ENCODE data around the gene UBXN7. TPM values are rescaled to one million over a fixed set of nuclear protein-coding genes. Genes with fewer than 3 reads are reported as not detected.
"Not testable (repeated sequence)": the region's sequence is repeated elsewhere in the genome, so short reads cannot be mapped to it uniquely, and the experiment has no call there.

UBXN7 gene
- polyA plus RNA-seq, 1 donor from 2014 or later = 28.9 TPM

DNA sequence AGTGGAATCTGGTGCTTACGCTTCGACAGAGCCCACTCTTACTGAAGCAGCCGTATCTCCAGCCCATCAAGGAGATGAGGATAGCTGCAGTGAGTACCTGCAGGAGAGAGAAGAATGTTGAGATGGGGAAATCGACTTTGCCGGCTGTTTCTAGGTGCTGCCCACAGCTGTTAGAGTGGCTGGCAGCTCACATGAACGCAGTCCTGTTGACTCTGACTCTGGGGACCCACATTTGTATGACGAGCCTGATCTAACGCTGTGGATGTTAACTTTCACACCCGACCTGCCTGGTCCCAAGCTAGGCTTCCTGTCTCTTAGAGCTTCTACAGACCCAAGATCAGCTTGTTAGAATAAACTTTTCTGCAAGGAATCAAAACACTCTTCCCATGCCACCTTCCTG lies 105.3 kb downstream of the UBXN7 start:
- no peaks in the 10 kb centered on the region for H3K4me1 Mint-ChIP-seq
- no peak overlapping the region for H3K27ac Mint-ChIP-seq
- H3K36me3 Mint-ChIP-seq = peaks cover 4% of the 10 kb centered on the region
- H3K9me3 Mint-ChIP-seq = no peaks in the 10 kb centered on the region
- no peak overlapping the region for H3K4me3 Mint-ChIP-seq
- peaks cover 3% of the 10 kb centered on the region for H3K27me3 Mint-ChIP-seq

DNA sequence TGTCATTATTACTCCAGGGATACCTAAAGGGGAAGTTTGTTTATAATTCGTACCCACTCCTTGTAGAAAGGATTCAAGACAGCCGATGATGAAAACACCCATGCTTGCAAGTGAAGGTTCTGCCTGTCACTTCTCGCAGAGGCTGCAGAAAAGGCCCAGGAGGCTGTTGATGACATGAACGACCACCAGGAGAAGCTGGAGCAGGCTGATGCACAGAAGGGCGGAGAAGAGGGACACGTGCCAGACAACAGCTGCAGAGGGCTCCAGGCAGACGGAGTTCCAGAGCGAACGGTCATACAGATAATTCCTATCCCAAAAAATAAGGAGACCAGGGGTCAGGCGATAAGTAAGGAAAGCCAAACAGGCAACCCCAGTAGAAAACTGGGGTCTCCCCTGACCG lies 108.5 kb downstream of the UBXN7 start:
- no peak overlapping the region for H3K4me3 Mint-ChIP-seq
- no peak overlapping the region for H3K27ac Mint-ChIP-seq
- H3K4me1 Mint-ChIP-seq = no peaks in the 10 kb centered on the region
- H3K27me3 Mint-ChIP-seq = peaks cover 3% of the 10 kb centered on the region
- H3K9me3 Mint-ChIP-seq = no peaks in the 10 kb centered on the region
- peaks cover 2% of the 10 kb centered on the region for H3K36me3 Mint-ChIP-seq

DNA sequence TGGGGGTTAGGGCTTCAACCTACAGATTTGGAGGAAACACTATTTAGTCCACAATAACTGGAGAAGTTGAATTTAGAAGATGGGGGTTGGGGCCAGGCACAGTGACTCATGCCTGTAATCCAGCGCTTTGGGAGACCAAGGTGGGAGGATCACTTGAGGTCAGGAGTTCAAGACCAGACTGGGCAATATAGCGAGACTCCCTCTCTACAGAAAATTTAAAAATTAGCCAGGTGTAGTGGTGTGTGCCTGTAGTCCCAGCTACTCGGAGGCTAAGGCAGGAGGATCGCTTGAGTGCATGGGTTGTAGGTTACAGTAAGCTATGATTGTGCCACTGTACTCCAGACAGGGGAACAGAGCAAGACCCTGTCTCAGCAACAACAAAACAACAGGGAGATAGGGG lies 109.2 kb downstream of the UBXN7 start:
- Mint-ChIP-seq H3K27ac (no peak overlapping the region), H3K4me1 (peaks cover 0 to 4% (median 3%) of the 10 kb centered on the region in 3 donors), H3K36me3 (peaks cover 2% of the 10 kb centered on the region), H3K4me3 (no peak overlapping the region), H3K9me3 (no peaks in the 10 kb centered on the region), H3K27me3 (no peaks in the 10 kb centered on the region)

DNA sequence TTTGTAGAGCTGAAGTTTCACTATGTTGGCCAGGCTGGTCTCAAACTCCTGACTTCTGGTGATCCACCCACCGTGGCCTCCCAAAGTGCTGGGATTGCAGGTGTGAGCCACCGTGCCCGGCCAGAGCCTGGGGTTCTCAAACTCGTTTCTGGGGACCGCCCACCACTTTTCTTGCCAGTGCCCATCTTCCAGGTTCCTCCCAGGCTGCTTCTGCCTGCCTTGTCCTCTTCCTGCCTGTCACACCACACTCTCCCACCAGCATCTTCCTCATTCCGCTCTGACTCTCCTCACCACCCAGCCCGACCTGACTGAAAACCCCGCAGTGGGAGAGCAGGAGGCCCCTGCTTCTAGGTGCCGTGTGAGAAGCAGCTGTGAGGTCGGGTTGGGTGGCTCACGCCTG lies 111.1 kb downstream of the UBXN7 start:
- H3K27ac Mint-ChIP-seq = peak overlapping the region in 1 of 3 donors; percentile 20

DNA sequence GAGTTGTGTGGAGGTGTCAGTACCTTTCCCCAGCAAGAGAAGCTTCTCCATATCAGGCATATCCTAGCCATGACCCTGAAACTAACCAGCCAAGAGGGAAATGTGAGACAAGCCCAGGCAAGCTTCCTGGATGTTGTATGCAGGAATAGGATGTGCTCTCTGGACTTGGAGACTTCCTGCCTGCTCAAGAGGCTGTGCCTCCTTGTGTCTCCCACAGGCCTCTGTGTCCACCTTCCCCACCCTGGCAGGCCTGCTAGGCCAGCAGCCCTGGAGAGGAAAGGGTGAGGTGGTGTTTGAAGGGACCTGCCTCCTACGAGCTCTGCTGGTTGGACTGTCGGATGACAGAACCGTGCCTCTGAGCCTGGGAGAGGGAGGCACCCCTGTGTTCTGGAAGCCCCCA lies 112.1 kb downstream of the UBXN7 start:
- Mint-ChIP-seq H3K4me3 (peak overlapping the region in 2 of 4 donors; percentile 28 to 94), H3K27ac (peak overlapping the region in 1 of 3 donors; percentile 100), H3K9me3 (no peaks in the 10 kb centered on the region), H3K36me3 (no peaks in the 10 kb centered on the region), H3K4me1 (peaks cover 1 to 4% (median 3%) of the 10 kb centered on the region in 3 donors), H3K27me3 (no peaks in the 10 kb centered on the region)

More for the DNA sequence above, 111.1 kb downstream of the UBXN7 start:
- Mint-ChIP-seq H3K4me3 (no peak overlapping the region), H3K27me3 (no peaks in the 10 kb centered on the region), H3K9me3 (no peaks in the 10 kb centered on the region), H3K36me3 (peaks cover 2% of the 10 kb centered on the region), H3K4me1 (peaks cover 1 to 4% (median 3%) of the 10 kb centered on the region in 3 donors)

DNA sequence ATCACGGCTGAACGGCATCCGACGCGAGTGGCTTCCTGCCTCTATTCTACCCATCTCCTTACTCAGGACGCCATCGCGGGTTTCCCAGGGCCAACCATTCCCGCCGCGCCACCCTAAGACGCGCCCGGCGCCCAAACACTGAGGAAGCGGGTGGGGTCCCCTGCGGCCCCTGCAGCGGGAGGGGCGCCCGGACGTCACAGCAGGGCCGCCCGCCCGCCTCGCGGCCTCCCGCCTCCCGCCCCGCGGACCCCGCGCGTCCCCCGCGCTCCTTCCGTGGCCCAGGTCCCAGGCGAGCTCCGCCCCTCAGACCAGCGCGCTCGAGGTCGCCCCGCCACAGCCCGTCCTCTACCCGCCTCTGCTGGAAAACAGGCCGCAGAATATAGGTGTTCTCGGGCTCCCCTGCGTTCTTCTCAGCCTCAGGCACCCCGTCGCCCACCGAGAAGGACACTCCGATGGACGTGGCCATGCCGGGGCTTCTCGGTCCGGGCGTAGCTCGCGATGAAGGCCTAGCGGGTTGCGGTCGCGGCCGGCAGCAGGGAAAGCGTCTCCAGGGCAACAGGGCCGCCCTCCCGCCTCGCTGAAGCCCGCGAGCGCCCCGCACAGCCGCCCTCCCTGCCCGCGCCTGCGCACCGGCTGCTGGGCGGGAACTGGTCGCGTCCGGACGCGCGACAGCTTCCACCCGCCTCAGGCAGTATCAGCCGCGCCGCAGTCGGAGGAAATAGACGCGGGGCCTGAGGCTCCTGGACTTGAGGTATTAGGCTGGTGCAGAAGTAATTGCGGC lies 114.3 kb downstream of the UBXN7 start, which contains the start of gene DYNLT2B:
TSS of gene DYNLT2B (minus strand) at position 554 of the 781 bp plus-strand sequence. CDS start at position 466, 88 bp downstream.
- peak within 1 kb of the TSS; percentile 94 to 99 (median 96) for H3K4me3 Mint-ChIP-seq
- no peaks in the 10 kb centered on the region for H3K9me3 Mint-ChIP-seq
- peak within 1 kb of the TSS; percentile 94 to 100 (median 99) for H3K27ac Mint-ChIP-seq
- no peaks in the 10 kb centered on the region for H3K36me3 Mint-ChIP-seq
- peaks cover 2 to 4% (median 3%) of the 10 kb centered on the region in 3 donors for H3K4me1 Mint-ChIP-seq
- H3K27me3 Mint-ChIP-seq = no peaks in the 10 kb centered on the region

DNA sequence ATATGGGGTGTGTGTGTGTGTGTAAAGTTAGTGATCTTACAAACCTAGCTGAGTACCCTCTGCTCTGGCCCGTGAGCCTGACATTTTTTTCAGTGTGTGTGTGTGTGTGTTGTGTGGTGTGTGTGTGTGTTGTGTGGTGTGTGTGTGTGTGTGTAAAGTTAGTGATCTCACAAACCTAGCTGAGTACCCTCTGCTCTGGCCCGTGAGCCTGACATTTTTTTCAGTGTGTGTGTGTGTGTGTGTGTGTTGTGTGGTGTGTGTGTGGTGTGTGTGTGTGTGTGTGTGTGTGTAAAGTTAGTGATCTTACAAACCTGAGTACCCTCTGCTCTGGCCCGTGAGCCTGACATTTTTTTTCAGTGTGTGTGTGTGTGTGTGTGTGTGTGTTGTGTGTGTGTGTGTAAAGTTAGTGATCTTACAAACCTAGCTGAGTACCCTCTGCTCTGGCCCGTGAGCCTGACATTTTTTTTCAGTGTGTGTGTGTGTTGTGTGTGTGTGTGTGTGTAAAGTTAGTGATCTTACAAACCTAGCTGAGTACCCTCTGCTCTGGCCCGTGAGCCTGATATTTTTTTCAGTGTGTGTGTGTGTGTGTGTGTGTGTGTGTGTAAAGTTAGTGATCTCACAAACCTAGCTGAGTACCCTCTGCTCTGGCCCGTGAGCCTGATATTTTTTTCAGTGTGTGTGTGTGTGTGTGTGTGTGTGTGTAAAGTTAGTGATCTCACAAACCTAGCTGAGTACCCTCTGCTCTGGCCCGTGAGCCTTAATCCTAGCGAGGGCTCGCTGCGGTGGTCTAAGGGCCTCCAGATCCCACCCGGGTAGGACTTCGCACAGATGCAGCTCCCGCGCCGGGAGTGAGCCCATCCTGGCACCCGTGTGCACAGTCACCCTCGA lies 115.2 kb downstream of the UBXN7 start:
- not testable (repeated sequence) for H3K27me3 Mint-ChIP-seq, H3K36me3 Mint-ChIP-seq, H3K9me3 Mint-ChIP-seq, H3K4me1 Mint-ChIP-seq
- Mint-ChIP-seq H3K27ac (peak overlapping the region; percentile 94 to 100 (median 99)), H3K4me3 (peak overlapping the region; percentile 94 to 99 (median 96))

DNA sequence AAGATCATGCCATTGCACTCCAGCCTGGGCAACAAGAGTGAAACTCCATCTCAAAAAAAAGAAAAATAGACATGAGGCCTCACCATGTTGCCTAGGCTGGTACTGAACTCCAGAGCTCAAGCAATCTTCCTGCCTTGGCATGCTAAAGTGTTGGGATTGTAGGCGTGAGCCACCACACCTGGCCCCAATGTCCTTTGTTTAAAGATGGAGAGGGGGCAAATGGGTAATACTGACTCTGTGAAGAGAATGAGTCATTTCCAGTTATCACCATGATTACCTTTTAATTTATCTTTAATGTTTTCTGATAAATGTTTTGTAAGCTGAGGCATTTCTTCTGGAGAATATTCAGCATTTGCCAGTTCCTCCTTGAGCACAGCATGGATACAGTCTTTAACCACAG lies 116.4 kb downstream of the UBXN7 start:
- H3K27me3 Mint-ChIP-seq = no peaks in the 10 kb centered on the region
- peak overlapping the region in 2 of 3 donors; percentile 80 to 81 for H3K27ac Mint-ChIP-seq
- H3K4me3 Mint-ChIP-seq = peak overlapping the region in 1 of 4 donors; percentile 70
- H3K4me1 Mint-ChIP-seq = peaks cover 2 to 4% (median 3%) of the 10 kb centered on the region in 3 donors
- H3K36me3 Mint-ChIP-seq = peaks cover 2% of the 10 kb centered on the region
- H3K9me3 Mint-ChIP-seq = no peaks in the 10 kb centered on the region

DNA sequence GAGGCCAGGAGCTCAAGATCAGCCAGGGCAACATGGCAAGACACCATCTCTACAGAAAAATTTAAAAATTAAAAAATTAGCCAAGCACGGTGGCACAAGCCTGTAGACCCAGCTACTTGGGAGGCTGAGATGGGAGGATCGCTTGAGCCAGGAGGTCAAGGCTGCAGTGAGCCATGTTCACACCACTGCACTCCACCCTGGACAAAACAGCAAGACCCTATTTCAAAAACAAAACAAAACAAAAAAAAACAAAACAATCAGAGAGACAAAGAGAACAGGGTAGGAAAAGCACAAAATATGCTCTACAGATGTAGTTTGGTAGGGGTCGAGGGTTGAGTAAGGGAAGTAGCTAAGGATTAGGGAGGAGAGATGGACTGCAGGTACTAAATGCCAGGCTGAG lies 117.6 kb downstream of the UBXN7 start:
- peak overlapping the region; percentile 9 to 87 (median 83) for H3K27ac Mint-ChIP-seq
- H3K4me1 Mint-ChIP-seq = peaks cover 2 to 4% (median 3%) of the 10 kb centered on the region in 3 donors
- no peaks in the 10 kb centered on the region for H3K9me3 Mint-ChIP-seq
- no peaks in the 10 kb centered on the region for H3K27me3 Mint-ChIP-seq
- peaks cover 2% of the 10 kb centered on the region for H3K36me3 Mint-ChIP-seq
- peak overlapping the region in 2 of 4 donors; percentile 15 to 74 for H3K4me3 Mint-ChIP-seq

DNA sequence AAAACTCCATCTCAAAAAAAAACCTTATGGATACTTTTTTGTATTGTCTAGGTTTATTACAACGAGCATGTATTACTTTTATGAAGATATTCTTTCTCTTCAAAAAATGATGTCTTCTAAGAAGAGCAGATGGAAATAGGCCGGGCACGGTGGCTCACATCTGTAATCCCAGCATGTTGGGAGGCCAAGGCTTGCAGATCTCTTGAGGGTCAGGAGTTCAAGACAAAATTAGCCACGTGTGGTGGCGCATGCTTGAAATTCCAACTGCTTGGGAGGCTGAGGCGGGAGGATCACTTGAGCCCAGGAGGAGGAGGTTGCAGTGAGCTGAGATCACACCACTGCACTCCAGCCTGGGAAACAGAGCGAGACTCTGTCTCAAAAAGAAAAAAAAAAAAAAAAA lies 118.1 kb downstream of the UBXN7 start:
- not testable (repeated sequence) for H3K9me3 Mint-ChIP-seq, H3K36me3 Mint-ChIP-seq, H3K4me1 Mint-ChIP-seq, H3K4me3 Mint-ChIP-seq, H3K27me3 Mint-ChIP-seq
- peak overlapping the region in 1 of 3 donors; percentile 87 for H3K27ac Mint-ChIP-seq

DNA sequence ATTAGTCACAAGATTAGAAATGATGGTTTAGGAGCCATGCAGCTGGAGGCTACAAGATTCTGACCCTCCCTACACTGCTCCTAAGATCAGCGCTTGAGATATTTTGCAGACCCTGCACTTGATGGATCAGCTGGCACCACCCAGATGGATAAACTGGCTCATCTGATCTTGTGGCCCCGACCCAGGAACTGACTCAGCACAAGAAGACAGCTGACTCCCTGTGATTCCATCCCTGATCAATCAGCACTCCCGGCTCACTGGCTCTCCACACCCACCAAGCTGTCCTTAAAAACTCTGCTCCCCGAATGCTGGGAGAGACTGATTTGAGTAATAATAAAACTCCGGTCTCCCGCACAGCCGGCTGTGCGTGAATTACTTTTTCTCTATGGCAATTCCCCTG lies 129.3 kb downstream of the UBXN7 start:
- H3K4me1 Mint-ChIP-seq = peaks cover 7 to 16% (median 11%) of the 10 kb centered on the region in 3 donors
- H3K4me3 Mint-ChIP-seq = peak overlapping the region in 1 of 4 donors; percentile 31
- H3K9me3 Mint-ChIP-seq, H3K27me3 Mint-ChIP-seq, H3K36me3 Mint-ChIP-seq, H3K27ac Mint-ChIP-seq: not testable (repeated sequence)

DNA sequence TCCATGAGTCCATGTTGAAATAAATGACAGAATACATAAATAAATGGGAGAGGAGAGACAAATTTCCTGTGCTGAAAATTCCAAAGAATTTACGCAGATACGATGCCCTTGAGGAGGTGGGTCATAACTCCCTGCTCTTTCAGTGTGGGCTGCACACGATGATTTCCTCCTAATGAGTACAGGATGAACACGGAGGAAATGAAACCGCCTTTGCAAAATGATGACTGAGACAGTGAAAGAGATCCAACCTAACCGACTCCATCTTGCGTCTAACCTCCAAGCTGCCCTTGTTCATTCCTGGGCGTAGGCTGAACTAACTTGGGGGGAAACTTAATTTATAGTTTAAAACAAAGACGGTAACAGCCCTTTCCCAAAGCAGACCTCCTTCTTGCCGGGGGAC lies 129.7 kb downstream of the UBXN7 start:
- Mint-ChIP-seq H3K4me1 (peaks cover 7 to 16% (median 11%) of the 10 kb centered on the region in 3 donors), H3K27ac (peak overlapping the region in 1 of 3 donors; percentile 59), H3K4me3 (peak overlapping the region in 2 of 4 donors; percentile 68 to 87)
- not testable (repeated sequence) for H3K27me3 Mint-ChIP-seq, H3K9me3 Mint-ChIP-seq, H3K36me3 Mint-ChIP-seq

DNA sequence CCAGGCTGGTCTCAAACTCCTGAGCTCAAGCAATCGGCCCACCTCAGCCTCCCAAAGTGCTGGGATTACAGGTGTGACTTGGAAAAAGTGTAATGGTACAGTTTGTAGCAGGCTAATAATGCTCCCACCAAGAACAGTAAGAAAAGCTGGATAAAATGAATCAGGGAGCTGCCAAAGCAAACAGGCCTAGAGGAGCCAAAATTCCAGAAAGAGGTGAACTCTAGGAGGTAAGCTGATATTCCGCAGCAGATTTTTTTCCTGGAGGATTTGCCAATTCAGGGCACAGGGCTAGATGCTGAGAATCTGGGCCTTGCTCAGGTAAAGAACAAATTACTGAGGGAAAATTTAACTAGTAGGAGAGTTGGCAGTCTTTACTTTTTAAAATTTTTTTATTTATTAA lies 133.7 kb downstream of the UBXN7 start:
- peaks cover 2% of the 10 kb centered on the region for H3K36me3 Mint-ChIP-seq
- no peak overlapping the region for H3K27ac Mint-ChIP-seq
- no peak overlapping the region for H3K4me3 Mint-ChIP-seq

More for the DNA sequence above, 133.7 kb downstream of the UBXN7 start:
- Mint-ChIP-seq H3K27me3 (no peaks in the 10 kb centered on the region), H3K4me1 (peaks cover 14 to 25% (median 21%) of the 10 kb centered on the region in 3 donors), H3K9me3 (no peaks in the 10 kb centered on the region)

All from IgD-negative memory B cell (primary cell).